HG02623 (cell line): ENCODE measurements around the gene AQR.

ENCODE experiments used
- ATAC-seq: cut with Tn5 transposase; IDR thresholded peaks from one replicate; pipeline ENCODE4 v1.9.1; 2021; ENCODE audit warnings: moderate library complexity; ENCODE audit not compliant: unreplicated experiment

Gene AQR

DNA sequence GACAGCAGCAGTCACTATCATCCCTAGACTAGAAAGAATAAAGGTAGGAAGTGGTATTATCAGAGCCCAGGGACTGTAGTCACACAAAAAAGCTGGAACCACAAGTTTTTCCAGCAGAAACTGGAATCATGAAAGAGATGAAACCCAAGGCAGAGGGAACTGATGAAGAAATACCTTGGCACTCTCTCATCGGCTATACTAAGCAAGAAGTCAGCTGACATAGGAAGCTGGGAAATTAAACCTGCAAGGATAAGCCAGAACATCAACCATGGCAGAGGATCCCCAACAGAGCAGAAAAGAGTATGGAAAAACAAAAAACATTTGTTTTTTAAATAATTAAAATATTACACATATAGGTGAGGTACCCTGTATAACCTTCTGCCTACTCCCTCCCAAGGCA, 86.5 kb downstream of the AQR start:
- ATAC-seq: no peak

- ATAC-seq: no peak
Observed at GRCh38 chr15:34879107-34879506, 90.4 kb downstream of the AQR start.

DNA sequence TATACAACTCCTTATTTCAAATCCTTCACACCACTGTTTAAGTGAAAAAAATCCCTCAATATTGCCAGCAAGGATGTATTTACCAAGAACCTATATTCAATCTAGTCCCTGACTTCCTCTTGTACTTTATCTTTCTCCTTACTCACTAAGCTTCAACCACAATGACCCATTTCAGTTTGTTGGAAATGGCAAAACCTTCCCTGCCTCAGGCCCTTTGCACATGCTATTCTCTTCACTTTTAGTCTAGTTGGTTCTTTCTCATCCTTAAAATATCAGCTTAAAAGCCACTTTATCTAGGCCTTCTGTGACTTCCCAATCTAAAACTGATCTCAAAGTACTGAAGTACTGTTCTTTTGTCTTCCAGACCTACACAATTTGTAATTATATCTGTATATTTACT, 92.9 kb downstream of the AQR start:
- ATAC-seq: no peak

- ATAC-seq: no peak
Observed at GRCh38 chr15:34869110-34869509, 100.4 kb downstream of the AQR start.

DNA sequence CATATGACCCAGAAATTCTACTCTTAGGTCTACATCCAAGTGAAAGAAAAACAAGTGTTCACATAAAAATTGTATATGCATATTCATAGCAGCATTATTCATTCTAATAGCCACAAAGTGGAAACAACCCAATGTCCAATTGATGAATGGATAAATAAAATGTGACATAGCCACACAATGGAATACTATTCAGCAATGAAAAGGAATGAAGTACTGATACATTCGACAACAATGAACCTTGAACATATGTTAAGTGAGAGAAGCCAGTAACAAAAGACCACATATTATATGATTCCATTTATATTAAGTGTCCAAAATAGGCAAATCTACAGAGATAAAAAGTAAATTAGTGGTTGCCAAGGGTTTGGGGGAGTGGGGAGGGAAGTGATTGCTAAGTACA, 104.0 kb downstream of the AQR start:
- no peak for ATAC-seq

- ATAC-seq: no peak
Observed at GRCh38 chr15:34861214-34861613, 108.3 kb downstream of the AQR start.

GRCh38 chr15:34855893-34856292, 113.6 kb downstream of the AQR start:
- no peak for ATAC-seq

DNA sequence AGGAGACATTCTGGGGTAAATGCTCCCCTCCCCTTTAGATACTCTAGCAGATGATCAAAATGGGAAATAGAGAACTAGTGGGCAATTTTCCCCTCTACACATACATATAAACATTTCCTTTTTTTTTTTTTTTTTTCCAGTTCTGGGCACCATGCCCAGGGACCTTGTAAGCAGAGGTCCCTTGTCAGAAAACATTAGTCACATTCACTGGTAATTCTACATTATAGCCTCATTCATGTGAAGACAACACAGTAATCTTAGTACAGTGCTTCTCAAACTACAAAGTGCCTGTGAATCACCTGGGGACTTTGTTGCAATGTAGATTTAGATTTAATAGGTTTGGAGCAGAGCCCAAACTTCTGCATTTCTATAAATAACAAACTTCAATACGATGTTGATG, 114.1 kb downstream of the AQR start:
- ATAC-seq: no peak

DNA sequence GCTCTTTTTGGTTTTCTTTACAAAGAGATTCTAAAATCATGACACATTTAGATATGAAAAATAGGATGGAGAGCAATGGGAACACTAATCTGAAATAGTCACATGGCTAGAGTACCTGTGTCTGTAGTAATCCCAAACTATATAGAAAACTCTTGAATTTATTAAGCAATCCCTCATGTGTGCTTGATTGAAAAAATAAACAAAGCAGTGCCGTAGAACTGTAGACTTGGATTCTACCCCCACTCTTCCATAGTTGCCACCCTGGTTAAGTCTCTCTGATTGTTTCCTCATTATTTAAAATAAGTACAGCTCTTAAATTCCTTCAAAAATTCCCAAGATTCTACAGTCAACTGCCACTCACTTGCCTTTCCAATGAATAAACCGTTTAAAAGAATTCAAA, 115.3 kb downstream of the AQR start:
- no peak for ATAC-seq

DNA sequence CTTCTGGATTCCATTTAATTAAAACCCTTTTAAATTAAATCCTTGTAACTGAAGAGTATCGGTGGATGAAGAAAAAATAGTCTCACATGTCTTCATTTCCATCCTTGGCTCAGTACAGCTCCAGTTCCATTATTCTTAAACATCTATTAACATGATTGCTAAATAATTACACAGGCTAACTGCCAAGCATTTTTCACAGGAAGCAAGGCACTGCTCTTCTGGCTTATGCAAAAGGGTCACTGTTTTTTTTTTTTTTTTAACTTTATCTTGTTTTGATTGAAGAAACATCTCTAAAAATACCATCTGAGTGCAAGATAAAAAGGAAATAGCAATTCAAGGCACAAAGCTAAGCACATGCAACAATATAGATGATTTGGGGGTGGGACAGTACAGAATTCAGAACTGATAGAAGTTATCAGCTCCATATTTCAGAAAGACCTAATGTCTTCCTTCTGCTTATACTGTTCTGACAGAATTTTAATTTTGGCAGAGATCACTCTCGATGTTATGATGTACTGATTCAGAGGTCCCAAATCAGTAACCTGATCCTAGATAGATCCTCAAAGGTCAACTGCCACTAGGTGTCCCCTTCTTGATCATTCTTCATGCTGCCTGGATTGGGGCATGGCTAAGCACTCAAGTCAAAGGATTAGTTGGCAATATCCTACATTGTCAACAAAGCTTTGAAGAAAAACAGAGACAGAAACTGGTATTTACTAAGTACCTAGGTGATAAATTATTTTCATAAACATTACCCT, 116.4 kb downstream of the AQR start:
- no peak for ATAC-seq

DNA sequence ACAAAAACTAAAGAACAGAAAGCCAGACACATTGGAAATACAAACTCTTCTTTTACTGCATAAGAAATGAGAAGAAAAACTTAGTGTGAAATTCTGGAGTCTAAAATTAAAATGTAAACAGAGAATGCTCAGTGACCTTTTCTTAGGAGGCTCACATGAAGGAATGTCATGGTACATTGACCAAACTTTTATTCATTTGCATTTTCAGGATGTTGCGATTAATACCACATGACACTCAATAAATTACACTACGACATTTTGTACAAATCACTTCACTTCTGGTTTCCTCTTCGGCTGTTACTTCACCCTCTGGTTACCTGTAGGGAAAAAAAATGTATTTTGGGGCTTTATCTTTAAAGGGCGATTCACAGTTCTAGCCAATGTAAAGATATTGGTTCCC, 117.8 kb downstream of the AQR start:
- no peak for ATAC-seq

DNA sequence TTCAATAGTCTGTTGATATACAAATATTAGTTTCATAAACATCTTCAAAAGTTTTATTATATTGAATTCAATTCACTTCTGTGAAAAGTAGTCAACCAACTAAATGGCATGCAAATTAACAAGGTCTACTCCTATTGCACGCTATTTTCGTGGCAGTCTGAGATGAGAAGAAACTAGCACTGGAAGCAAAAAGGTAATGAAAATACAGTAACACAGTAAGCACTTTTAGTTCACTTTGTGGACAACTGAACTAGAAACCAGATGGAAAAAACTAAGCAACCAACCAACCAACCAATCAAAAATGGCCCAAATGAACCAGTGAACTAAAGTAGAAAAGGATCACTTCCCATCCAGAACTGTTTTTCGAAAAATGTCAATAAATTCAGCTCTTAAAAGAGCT, 118.5 kb downstream of the AQR start:
- no peak for ATAC-seq

DNA sequence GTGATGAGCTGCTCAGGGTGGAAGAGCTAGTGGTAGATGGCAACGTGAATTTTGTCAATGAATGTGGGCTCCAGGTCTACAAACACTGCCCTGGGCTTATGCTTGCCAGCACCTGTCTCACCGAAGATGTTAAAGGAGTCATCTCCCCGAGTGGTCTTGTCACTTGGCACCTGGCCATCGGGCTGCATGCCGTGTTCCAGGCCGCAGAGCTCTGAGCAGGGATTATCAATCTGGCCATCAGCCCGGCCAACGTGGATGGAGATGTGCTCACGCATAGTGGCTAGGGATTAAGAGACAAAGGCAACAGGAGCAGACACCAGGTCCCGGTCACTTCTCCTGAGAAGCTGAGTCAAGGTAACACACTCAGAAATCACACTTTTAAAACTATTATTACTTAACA, 119.4 kb downstream of the AQR start:
- ATAC-seq: no peak

DNA sequence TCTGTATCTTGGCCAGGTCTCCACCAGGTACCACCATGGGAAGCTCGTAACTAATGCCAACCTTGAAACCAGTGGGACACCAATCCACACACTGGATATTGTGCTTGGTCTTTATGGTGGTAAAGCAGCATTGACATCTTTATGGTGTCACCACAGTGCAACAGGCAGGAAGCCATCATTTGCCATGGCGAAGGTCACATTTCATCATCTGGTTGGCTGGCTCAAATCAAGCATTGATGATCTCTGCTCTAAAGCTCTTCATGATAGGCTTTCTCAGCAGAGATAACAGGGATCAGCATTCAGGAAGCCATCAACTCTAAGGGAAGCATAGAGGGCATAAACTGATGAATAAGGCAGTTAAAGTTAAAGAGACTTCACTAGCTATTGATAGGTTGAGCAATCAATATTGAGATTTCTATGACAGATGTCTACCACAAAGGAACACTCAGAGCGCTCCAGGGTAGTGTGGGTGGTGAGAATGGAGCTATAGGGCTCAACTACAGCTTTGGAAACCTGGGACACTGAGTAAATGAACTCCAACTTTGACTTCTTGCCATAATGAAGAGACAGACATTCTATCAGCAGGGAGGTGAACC, 120.1 kb downstream of the AQR start:
- no peak for ATAC-seq

DNA sequence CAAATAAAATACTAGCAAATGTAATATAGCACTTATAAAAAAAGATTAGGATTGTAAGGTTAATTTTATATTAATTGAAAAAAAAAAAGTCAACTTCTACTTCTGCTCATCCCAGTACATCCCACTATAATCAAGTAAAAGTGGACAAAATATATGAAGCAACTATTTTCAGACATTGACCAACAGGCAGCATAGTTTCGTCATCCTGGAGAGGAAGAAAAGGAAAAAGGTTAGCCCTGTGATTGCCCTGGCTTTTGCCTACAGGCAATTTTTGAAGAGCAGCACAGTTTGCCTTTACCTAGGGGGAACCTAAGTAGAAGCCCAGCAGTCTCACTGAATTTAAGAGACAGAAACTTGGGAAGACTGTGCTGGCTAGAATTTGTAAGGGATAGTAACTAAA, 121.9 kb downstream of the AQR start:
- no peak for ATAC-seq

GRCh38 chr15:34841262-34841725, 128.2 kb downstream of the AQR start:
- ATAC-seq: no peak

GRCh38 chr15:34838282-34838681, 131.3 kb downstream of the AQR start:
- ATAC-seq: no peak

GRCh38 chr15:34837246-34838016, 132.1 kb downstream of the AQR start:
- no peak for ATAC-seq

DNA sequence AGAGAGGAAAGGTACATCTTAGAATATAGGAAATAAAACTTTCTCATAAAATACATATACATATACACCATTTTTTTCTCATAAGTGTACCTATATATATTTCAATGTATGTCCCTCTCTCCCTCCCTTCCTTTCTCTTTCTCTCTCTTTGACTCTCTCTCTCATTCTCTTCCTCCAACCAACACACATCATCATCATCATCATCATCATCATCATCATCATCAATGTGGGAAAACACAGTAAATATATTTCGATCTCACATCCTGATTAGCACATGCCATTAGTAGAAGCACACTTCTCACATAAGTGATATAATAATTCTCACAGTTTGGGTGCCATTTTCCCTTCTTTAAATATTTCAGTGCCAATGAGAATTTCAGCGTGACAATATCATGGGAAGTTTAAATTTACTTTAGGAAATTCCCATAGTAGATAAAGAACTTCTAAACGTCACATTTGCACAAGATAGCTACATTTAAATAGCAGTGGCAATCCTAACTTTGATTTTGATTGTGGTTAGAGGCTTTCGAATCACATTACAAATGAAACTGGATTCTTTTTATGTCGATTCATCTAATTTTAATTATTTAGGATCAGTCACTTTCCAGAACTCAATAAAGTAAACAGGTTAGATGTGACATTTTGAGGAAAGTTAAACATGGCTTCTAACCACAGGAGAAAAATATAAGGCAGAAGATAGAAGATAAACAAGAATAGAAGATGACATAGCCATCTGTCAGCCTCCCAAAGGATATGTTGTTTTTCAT, 141.2 kb downstream of the AQR start:
- ATAC-seq: no peak

DNA sequence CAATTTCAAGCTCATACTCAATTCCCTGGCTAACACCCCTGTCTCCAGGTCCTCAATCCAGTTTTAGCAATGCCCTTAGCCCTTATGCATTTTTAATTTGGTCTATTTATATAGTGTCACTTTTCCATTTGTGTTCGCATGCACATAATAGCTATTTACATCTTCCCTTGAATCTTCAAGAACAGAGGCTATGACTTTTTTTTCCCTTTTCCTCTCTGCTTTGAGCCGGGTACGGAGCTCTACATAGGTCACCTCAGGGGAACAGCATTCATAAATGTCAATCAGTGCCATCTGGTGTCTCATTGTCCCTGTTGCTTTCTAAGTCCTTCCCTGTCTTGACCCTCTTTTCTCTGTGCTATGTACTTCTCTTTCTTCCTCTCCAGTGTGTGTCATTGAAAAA, 147.7 kb downstream of the AQR start:
- no peak for ATAC-seq

- ATAC-seq: no peak
Observed at GRCh38 chr15:34820110-34820509, 149.4 kb downstream of the AQR start.
